T-helper 17 cell (primary cell): ENCODE results near the gene PIEZO2. TPM values are rescaled to one million over a fixed set of nuclear protein-coding genes. Genes with fewer than 3 reads are reported as not detected.
A peak's percentile ranks its signal among the peaks of the same experiment; 100 is the strongest.

Source experiments
- ATAC-seq: fragments of 150-1000 bp; cut with Tn5 transposase; 2 replicates; pipeline ENCODE4 v1.10.0; 2021; ENCODE audit warnings: mild to moderate bottlenecking, moderate library complexity
- DNase-seq, 3 donors: peaks; one replicate each; pipeline versions ENCODE4 v3.0.0 to v3.0.0-alpha.2; 2020 to 2021
- H3K9me3 ChIP-seq: one replicate; pipeline ENCODE4 v1.7.0; 2013; ENCODE audit warnings: low read length, mild to moderate bottlenecking; ENCODE audit not compliant: control insufficient read depth, poor library complexity, severe bottlenecking
- H3K27ac Mint-ChIP-seq: one replicate; pipeline ENCODE4 v1.8.0; 2022; ENCODE audit warnings: mild to moderate bottlenecking, moderate library complexity, mixed read lengths
- H3K27me3 Mint-ChIP-seq: one replicate; pipeline ENCODE4 v1.8.0; 2022; ENCODE audit warnings: mixed read lengths
- H3K36me3 Mint-ChIP-seq: one replicate; pipeline ENCODE4 v1.8.0; 2022; ENCODE audit warnings: low read depth, mixed read lengths
- H3K4me1 Mint-ChIP-seq: one replicate; pipeline ENCODE4 v1.8.0; 2022; ENCODE audit warnings: mild to moderate bottlenecking, mixed read lengths
- H3K4me3 Mint-ChIP-seq: one replicate; pipeline ENCODE4 v1.8.0; 2022; ENCODE audit warnings: mild to moderate bottlenecking, moderate library complexity, mixed read lengths
- total RNA-seq, 4 donors: library from RNA in 2 of 4; stranded (reverse) in 2 of 4; gene quantifications; one replicate each; pipeline ENCODE4 v1.2.3 and lab custom pipeline; 2022 to 2026

PIEZO2 gene
- total RNA-seq, 2 donors from 2014 or later, result not detected

DNA sequence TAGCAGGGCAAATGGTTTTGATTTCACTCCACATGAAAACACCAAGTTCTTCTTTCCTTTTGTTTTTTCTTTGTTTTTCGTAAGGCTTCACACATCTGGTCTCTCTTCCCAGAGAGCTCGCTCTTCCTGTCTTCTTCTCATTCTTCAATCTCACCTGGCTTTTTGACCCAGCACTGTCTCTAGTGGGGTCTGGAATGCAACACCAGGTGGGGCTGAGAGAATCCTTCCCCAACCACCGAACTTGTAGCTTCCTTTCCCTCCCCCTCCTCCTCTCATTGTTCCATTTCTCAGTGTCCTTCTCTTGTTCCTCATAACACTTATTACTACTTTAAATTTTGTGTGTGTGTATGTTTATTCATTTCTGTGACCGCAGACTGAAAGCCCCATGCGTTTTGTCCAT lies 13.5 kb upstream of the PIEZO2 start:
- no peak overlapping the region for H3K27ac Mint-ChIP-seq
- no peaks in the 10 kb centered on the region for H3K4me1 Mint-ChIP-seq
- no peaks in the 10 kb centered on the region for H3K9me3 ChIP-seq
- H3K36me3 Mint-ChIP-seq, result no peaks in the 10 kb centered on the region
- H3K4me3 Mint-ChIP-seq, result no peak overlapping the region
- ATAC-seq (no peak), DNase-seq (no peak)
- peaks cover 41% of the 10 kb centered on the region for H3K27me3 Mint-ChIP-seq

DNA sequence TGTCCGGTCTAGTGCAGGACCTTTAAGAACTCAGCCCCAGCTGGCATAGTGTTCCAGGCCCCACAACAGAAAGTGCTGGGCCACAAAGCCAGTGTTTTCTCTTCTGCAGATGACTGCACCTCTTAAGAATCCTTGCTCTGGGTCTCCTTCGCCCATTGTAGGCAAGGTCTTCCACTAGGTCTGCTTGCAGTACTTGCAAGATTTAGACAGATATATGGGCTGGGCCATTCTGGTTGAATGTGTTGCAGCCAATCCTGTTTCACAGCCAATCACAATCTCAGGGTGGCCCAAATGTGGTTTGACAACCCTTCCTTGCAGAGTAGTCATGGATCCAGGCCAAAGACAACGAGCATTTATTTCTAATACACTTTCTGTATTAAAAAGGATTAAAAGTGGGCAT lies 13.1 kb upstream of the PIEZO2 start:
- no peak for DNase-seq
- ATAC-seq, result no peak
- H3K27ac Mint-ChIP-seq, result no peak overlapping the region
- no peak overlapping the region for H3K4me3 Mint-ChIP-seq
- H3K36me3 Mint-ChIP-seq, result no peaks in the 10 kb centered on the region
- H3K4me1 Mint-ChIP-seq, result no peaks in the 10 kb centered on the region
- no peaks in the 10 kb centered on the region for H3K9me3 ChIP-seq
- H3K27me3 Mint-ChIP-seq, result peaks cover 41% of the 10 kb centered on the region

DNA sequence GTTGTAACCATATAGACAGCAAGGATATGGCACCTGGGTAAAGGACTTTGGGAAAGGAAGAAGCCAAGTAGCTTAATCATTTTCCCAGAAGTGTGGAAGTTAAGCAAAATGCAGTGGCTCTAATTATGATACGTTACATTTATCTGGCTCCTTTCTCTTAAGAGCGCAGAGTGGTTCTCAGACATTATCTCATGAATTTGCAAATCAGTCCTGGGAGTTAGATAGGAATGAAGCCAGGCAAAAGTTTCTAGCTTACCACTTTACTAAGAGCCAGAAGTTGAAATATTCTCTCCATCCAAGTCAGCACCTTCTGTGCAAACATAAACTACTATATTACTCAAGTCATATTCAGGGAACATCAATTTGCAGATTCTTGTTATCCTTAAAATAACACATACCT lies 10.9 kb upstream of the PIEZO2 start:
- DNase-seq, result no peak
- Mint-ChIP-seq H3K27me3 (peaks cover 45% of the 10 kb centered on the region), H3K36me3 (no peaks in the 10 kb centered on the region), H3K27ac (no peak overlapping the region), H3K4me1 (peaks cover 2% of the 10 kb centered on the region), H3K4me3 (no peak overlapping the region)
- no peak for ATAC-seq
- H3K9me3 ChIP-seq, result no peaks in the 10 kb centered on the region

DNA sequence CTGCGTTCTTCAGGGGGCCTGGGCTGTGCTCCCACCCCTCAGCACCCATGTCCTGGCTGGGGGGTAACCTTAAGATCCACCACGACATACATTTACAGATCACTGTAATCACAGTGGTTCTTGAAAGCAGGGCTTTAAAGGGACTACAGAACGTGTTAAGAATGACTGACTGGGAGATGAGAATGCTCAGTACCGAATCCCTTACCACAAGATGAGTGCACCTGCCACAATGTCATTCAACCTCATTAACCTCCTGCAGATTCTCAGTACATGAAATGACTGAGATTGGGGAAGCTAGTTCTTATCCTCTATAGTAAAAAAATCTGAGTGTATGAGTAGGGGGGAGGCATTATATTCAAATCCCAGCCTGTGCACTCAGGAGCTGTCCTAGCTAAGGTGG lies 10.5 kb upstream of the PIEZO2 start:
- no peaks in the 10 kb centered on the region for H3K9me3 ChIP-seq
- Mint-ChIP-seq H3K27ac (no peak overlapping the region), H3K36me3 (no peaks in the 10 kb centered on the region), H3K4me3 (no peak overlapping the region), H3K27me3 (peaks cover 46% of the 10 kb centered on the region), H3K4me1 (peaks cover 2% of the 10 kb centered on the region)
- ATAC-seq (no peak), DNase-seq (no peak)

DNA sequence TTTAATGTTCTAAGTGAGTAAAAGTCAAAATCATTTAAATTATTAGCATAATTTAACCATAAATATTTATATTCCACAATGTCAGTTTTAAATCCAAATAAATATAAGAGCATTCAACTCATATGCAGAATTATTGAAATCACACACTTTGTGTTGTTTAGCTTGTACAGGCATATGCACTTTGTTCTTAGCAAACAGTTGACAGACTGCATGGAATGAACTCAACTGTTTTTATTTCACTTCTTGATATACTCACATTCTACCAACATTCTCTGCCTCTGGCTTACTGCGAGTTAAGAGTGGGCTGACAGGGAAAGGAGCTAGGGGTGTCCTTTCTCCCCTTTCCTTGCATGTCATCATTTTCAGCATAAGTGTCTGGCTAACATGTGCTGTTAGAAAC lies 7.6 kb upstream of the PIEZO2 start:
- H3K27ac Mint-ChIP-seq, result no peak overlapping the region
- H3K36me3 Mint-ChIP-seq, result no peaks in the 10 kb centered on the region
- no peak for DNase-seq
- H3K27me3 Mint-ChIP-seq, result peaks cover 46% of the 10 kb centered on the region
- peaks cover 2% of the 10 kb centered on the region for H3K4me1 Mint-ChIP-seq
- H3K9me3 ChIP-seq, result no peaks in the 10 kb centered on the region
- H3K4me3 Mint-ChIP-seq, result no peak overlapping the region
- ATAC-seq, result no peak

DNA sequence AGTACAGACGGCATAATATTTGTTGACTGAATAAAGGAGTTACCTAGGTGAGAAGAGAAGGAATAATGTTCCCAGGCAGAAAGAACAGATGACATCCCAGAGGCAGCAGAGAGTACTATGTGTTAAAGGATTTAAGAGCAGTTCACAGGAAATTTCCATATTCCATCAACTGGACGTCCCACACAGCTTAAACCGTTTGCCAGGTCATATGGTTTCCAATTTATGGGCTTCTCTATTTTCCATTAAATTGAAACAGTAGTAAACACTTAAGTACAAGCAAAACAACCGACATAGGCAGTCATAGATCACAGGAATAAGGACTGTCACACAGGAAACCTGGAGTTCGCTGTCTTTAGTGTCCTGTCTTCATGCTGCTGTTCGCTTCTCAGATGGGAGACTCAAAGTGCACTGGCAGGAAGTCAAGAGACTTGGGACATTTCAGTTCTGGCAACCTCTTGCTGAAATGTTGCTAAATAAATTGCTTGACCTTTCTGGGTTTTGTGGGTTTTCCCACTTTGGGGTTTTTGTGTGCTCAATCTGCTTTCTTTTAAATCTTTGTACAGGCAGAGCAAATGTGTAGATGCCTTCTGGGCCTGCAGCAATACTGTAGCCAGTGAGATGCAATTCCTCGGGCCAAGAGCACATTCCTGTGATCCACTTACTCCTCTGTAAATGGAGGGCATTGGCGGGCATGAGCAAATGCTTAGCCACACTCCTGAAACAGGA lies 5.8 kb upstream of the PIEZO2 start:
- Mint-ChIP-seq H3K4me3 (no peak overlapping the region), H3K27ac (no peak overlapping the region), H3K27me3 (peaks cover 53% of the 10 kb centered on the region), H3K36me3 (no peaks in the 10 kb centered on the region), H3K4me1 (peaks cover 2% of the 10 kb centered on the region)
- no peaks in the 10 kb centered on the region for H3K9me3 ChIP-seq
- no peak for ATAC-seq
- no peak for DNase-seq

DNA sequence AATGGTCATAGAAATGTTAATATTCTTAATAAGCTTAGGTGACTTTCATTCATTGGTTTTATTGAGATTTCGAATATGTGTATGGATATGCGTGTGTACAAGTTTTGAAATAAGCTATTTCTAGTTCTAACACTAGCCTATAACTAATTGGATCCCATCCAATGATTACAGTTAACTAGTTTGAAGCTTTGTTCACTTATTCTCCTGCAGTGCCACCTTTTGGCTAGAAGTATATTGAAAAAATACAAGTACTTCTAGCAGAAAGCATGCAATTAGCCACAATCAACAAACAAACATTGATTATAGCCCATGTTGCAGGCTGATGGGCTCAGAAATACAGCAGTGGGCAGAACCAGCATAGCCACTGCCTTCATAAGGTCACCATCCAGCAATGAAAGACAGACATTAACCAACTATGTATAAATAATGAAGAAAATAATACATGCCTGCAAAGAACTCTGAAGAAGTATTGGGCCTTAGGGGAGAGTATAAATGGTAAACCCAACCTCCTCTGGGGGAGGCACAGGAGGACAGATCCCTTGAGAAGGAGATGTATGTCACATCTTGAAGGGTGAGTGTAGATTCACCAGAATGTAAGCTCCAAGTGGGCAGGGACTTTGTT lies 5.1 kb upstream of the PIEZO2 start:
- Mint-ChIP-seq H3K4me1 (peaks cover 2% of the 10 kb centered on the region), H3K36me3 (no peaks in the 10 kb centered on the region), H3K4me3 (no peak overlapping the region), H3K27ac (no peak overlapping the region), H3K27me3 (peaks cover 51% of the 10 kb centered on the region)
- H3K9me3 ChIP-seq, result no peaks in the 10 kb centered on the region
- no peak for ATAC-seq
- DNase-seq, result no peak

DNA sequence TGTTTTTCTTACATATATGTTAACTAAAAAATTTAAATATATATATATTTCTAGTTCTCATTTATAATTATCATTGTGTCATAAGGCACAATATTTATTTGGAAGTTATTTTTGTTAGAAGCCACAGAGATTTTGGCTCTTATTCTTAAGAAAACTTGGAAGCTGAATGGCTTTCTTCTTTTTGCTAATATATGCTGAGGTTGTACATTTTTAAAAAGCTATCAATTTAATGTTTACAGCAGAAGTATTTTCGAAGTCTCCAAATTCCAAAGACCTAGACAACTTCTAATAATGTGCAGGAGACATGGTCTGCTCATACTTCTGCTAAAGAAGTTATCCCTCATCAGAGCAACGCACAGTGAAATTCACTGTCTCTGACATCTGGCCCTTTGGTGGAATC lies 3.7 kb upstream of the PIEZO2 start:
- no peak overlapping the region for H3K4me3 Mint-ChIP-seq
- no peaks in the 10 kb centered on the region for H3K36me3 Mint-ChIP-seq
- peaks cover 3% of the 10 kb centered on the region for H3K4me1 Mint-ChIP-seq
- H3K27me3 Mint-ChIP-seq, result peaks cover 45% of the 10 kb centered on the region
- H3K9me3 ChIP-seq, result no peaks in the 10 kb centered on the region
- no peak for DNase-seq
- H3K27ac Mint-ChIP-seq, result no peak overlapping the region
- ATAC-seq, result no peak

DNA sequence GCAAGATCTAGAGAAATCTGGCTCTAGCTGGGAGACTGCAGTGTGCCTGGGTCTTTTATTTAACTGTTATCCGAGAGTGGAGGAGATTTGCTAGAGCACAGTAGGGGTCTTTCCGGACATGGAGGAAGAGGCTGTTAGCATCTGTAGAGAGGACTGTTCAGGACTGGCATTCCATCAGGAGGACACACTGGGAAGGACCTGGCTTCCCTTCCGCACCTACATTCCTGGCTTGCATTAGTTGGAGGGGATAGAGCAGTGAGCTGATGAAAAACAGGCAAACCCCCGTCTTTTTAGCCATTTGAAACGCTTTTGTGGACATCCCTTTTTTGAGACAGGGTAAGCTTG lies 874 bp upstream of the PIEZO2 start:
- Mint-ChIP-seq H3K36me3 (no peaks in the 10 kb centered on the region), H3K4me3 (no peak overlapping the region), H3K27ac (no peak overlapping the region), H3K4me1 (peaks cover 2% of the 10 kb centered on the region), H3K27me3 (peaks cover 61% of the 10 kb centered on the region)
- ATAC-seq (no peak), DNase-seq (no peak)
- H3K9me3 ChIP-seq, result no peaks in the 10 kb centered on the region

DNA sequence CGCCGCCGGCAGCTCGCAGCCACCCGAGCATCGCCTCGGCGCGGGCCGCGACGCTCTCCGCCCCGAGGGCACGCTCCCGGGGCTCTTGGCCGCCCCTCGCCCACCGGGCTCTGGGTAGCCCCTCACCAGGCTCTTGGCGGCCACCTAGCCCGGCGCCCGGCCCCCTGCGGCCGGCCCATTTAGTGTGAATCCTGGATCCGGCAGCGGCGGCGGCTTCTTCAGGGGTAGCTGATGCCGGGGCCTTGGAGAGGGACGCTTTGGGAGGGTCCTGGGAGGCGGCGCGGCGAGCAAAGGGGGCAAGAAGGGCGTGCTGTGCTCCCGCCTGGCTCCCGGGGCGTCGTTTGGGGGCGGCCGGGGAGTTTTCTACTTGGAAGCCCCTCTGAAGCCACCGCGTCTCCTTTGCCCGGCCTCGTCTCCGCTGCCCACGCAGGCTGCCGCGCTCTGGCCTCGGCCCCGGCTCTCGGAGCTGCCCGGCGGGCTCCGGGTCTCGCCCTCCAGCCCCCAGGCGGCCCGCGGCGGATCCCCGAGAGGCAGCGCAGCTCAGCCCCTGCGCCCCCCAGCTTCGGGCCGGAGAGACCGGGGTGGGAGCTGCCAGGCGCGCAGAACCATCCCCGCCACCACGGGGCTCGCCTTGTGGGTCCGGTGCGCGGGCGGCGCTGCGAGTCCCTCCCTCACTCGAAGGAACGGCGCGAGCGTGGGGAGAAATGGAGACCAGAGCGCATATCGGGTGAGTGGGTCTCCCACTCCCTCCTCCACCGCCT lies 509 bp downstream of the PIEZO2 start:
- peaks cover 2% of the 10 kb centered on the region for H3K4me1 Mint-ChIP-seq
- peaks cover 54% of the 10 kb centered on the region for H3K27me3 Mint-ChIP-seq
- no peaks in the 10 kb centered on the region for H3K9me3 ChIP-seq
- DNase-seq (no peak), ATAC-seq (no peak)
- no peak overlapping the region for H3K4me3 Mint-ChIP-seq
- no peaks in the 10 kb centered on the region for H3K36me3 Mint-ChIP-seq
- H3K27ac Mint-ChIP-seq, result no peak overlapping the region

DNA sequence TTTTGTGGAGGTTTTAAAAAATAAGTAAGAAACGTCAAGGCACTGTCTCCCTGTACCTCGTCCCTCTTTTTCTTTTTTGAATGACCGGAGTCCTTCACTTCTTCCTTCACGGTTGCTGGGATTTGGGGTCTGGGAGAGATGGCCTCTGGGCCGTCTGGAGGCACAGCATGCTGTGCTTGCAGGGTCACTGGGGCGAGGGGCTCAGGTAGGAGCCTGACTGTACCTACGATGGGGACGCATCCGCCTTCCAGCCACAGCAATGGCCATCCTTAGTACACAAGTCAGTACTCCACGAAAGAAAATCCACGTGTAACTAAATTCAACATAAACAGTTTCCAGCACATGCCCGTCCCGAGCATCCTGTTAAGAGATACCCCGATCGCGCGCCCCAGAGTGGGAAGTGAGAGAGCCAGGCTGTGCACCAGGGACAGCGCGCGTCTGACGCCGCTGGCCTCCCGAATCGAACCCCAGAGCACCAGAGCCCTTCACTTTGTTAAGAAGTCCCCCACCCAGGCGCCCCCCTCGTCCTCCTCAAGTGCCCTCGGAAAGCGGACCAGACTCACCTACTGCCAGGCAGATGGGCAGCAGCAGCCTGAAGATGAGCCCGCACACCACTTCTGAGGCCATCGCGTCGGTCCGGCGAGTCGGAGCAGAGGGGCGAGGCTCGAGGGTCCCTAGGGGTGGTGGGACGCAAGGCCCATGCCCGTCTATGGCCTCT lies 1.2 kb downstream of the PIEZO2 start:
- H3K4me1 Mint-ChIP-seq, result peaks cover 4% of the 10 kb centered on the region
- no peak overlapping the region for H3K27ac Mint-ChIP-seq
- no peaks in the 10 kb centered on the region for H3K9me3 ChIP-seq
- H3K27me3 Mint-ChIP-seq, result peaks cover 54% of the 10 kb centered on the region
- peak overlapping the region; percentile 43 for H3K4me3 Mint-ChIP-seq
- H3K36me3 Mint-ChIP-seq, result no peaks in the 10 kb centered on the region
- DNase-seq (no peak), ATAC-seq (no peak)

DNA sequence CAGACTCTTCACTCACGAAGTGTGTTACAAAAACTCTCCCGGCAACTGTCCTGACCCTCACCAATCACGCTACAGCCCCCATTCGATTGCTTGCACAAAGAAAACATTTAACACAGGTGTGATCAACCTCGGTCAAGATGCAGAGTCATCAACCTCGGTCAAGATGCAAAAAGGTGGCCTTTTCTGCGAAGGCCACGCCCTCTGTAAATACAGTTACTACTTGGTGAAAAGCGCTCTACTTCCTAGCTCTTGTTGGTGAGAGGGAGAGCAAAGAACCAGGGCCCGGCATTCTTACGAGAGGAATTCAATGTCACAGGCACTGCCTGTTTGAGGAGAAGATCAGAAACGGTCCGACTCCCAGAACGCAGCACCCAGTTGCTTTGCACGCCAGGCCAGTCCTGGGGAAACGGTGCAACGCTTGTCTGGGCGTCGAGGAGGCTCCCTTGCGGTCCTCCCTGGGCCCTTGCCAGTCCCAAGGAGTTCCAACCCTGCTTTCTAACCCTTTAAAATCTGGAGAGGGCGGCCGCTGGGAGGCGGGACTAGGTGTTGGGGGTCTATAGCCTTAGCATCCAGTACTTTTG lies 1.9 kb downstream of the PIEZO2 start:
- H3K9me3 ChIP-seq, result no peaks in the 10 kb centered on the region
- Mint-ChIP-seq H3K4me3 (no peak overlapping the region), H3K27me3 (peaks cover 50% of the 10 kb centered on the region), H3K4me1 (peaks cover 4% of the 10 kb centered on the region), H3K27ac (no peak overlapping the region), H3K36me3 (no peaks in the 10 kb centered on the region)
- DNase-seq (no peak), ATAC-seq (no peak)

DNA sequence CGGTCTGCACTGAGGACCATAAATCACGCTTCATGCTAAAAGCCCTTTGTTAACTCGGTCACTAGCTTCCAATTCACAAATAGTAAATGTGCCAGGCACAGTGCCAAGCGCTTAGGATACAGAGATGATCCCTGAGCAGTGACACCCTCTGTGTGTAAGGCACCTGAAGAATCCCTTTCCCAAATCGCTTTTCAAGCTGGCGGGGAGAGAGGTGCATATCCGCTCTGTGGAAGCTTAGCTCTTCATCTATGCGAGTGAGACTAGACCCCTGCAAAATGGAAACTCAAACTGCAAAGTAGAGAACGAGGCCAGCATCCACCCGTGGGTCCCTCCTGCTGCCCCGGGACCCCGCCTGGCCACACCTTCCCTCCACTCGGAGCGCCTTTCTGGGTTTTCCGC lies 2.4 kb downstream of the PIEZO2 start:
- no peak overlapping the region for H3K4me3 Mint-ChIP-seq
- H3K4me1 Mint-ChIP-seq, result peaks cover 4% of the 10 kb centered on the region
- no peak overlapping the region for H3K27ac Mint-ChIP-seq
- ATAC-seq, result no peak
- peaks cover 49% of the 10 kb centered on the region for H3K27me3 Mint-ChIP-seq
- no peaks in the 10 kb centered on the region for H3K9me3 ChIP-seq
- H3K36me3 Mint-ChIP-seq, result no peaks in the 10 kb centered on the region
- no peak for DNase-seq
